ENCODE data around the gene DENND5A.
"Not testable (repeated sequence)": the region's sequence is repeated elsewhere in the genome, so short reads cannot be mapped to it uniquely, and the experiment has no call there.

DENND5A gene

GRCh38 chr11:9137293-9138132 lies 127.6 kb downstream of the DENND5A start:
- peak; percentile 53 for DNase-seq

GRCh38 chr11:9136741-9137140 lies 128.4 kb downstream of the DENND5A start:
- DNase-seq, result no peak

- no peak for DNase-seq
Observed at GRCh38 chr11:9133956-9134355, 131.2 kb downstream of the DENND5A start.

- no peak for DNase-seq
Observed at GRCh38 chr11:9132203-9132878, 132.8 kb downstream of the DENND5A start.

GRCh38 chr11:9130297-9130696 lies 134.9 kb downstream of the DENND5A start:
- DNase-seq, result no peak

GRCh38 chr11:9126636-9127035 lies 138.5 kb downstream of the DENND5A start:
- DNase-seq, result no peak

- DNase-seq, result no peak
Observed at GRCh38 chr11:9125185-9125886, 139.8 kb downstream of the DENND5A start.

GRCh38 chr11:9123595-9124304 lies 141.4 kb downstream of the DENND5A start:
- DNase-seq, result no peak

GRCh38 chr11:9121469-9121796 lies 143.7 kb downstream of the DENND5A start:
- no peak for DNase-seq

GRCh38 chr11:9120664-9121468 lies 144.3 kb downstream of the DENND5A start:
- no peak for DNase-seq

GRCh38 chr11:9118277-9118676 lies 146.9 kb downstream of the DENND5A start:
- no peak for DNase-seq

- no peak for DNase-seq
Observed at GRCh38 chr11:9112075-9112474, 153.1 kb downstream of the DENND5A start.

GRCh38 chr11:9109858-9110731 lies 155.1 kb downstream of the DENND5A start:
- DNase-seq, result no peak

- no peak for DNase-seq
Observed at GRCh38 chr11:9104580-9104979, 160.6 kb downstream of the DENND5A start.

GRCh38 chr11:9103542-9104276 lies 161.4 kb downstream of the DENND5A start:
- DNase-seq, result no peak

- DNase-seq, result no peak
Observed at GRCh38 chr11:9099617-9100016, 165.5 kb downstream of the DENND5A start.

GRCh38 chr11:9098455-9098854 lies 166.7 kb downstream of the DENND5A start:
- not testable (repeated sequence) for DNase-seq

- DNase-seq, result not testable (repeated sequence)
Observed at GRCh38 chr11:9097186-9097943, 167.8 kb downstream of the DENND5A start.

- DNase-seq, result no peak
Observed at GRCh38 chr11:9096427-9096826, 168.7 kb downstream of the DENND5A start.

- DNase-seq, result no peak
Observed at GRCh38 chr11:9095421-9095820, 169.7 kb downstream of the DENND5A start.
